ENCODE results near the gene TCIRG1. TPM values are rescaled to one million over a fixed set of nuclear protein-coding genes. Genes with fewer than 3 reads are reported as not detected.

The TCIRG1 gene
- total RNA-seq, 1 experiment from 2014 or later = 71.2 TPM

- DNase-seq (ENCODE audit: low read depth) = no peak
Measured at GRCh38 chr11:68004551-68005335, 34.1 kb upstream of the TCIRG1 start.

- DNase-seq (ENCODE audit: low read depth) = no peak
Measured at GRCh38 chr11:68006606-68007166, 32.1 kb upstream of the TCIRG1 start.

DNA sequence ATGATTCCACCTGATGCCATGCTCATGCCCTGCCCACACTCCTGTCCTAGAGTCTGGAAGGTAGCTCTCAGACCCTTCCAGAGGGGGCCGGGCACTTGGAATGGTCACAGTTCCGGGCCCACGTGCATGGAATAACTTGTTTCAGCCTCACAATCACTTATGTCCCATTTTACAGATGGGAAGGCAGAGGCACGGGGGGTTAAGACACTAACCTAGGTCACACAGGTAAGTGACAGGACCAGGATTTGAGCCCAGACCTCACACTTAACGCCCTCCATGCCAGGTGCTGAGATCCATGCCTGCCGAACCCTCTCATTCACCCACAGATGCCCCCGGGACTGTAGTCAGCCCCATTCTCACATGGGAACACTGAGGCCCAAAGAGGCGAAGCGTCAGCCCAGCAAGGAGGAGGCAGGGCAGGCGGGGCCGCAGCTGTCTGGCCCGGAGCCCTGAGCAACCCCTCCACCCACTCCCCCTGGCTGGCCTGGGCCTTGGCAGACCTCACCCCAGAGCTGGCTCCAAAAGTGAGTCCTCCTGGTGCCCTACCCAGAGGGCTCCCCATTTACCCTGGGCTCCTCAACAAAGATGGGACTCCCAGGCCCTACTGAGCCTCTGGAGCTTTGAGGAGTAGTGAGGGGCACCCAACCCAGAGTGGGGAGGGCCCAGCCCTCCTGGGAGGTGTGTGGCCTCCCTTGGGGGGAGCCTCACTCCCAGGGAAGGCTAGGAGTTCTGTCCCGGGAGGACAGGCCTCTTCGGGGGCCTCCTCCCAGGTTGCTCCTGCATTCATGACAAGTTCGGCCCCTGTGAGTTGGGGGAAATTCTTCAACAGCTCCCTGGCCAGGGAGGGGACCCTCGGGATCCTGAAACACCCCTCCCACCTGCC, 31.1 kb upstream of the TCIRG1 start:
- no peak for DNase-seq (ENCODE audit: low read depth)

DNA sequence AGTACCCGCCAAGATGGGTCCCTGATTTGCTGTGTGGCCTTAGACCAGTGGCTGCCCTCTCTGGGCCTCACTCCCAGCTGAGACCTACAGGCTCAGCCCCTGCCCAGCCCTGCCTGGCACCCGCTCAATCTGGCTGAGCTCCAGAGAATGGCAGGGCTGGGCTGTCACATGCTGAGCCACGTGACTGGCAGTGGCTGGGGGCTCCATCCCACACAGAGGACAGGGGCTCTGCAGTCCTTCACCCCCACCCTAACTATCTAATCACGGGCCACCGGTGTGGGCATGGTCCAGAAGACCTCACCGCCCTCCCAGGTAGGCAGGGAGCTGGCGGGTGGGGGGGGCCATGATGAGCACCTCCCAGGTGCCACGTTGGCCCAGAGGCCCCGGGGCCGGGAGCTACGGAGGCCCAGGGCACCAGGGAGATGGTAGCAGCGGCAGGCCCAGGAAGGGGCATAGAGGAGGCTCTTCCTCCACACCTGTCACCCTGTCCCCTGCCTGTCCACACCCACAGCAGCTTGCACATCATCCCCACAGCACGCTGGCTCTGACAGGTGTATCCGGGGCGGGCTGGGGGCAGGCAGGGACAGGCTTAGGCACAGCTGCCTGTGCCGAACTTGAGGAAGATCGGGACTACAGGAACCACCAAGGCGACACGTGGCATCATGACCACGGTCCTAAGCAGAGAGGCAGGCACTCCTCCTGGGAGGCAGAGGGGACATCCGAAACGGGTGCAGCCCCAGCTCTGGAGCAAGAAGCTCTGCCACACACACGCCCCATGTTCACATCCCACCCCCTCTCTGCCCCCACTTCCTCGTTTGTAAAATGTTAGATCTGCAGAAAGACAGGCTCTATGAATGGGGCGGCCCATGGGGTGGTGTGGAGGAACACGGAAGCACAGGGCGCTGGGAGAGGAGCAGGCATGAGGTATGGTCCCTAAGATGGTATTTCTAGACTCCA, 30.2 kb upstream of the TCIRG1 start:
- DNase-seq (ENCODE audit: low read depth) = no peak

GRCh38 chr11:68009391-68010089, 29.3 kb upstream of the TCIRG1 start:
- DNase-seq (ENCODE audit: low read depth) = peak; percentile 63

DNA sequence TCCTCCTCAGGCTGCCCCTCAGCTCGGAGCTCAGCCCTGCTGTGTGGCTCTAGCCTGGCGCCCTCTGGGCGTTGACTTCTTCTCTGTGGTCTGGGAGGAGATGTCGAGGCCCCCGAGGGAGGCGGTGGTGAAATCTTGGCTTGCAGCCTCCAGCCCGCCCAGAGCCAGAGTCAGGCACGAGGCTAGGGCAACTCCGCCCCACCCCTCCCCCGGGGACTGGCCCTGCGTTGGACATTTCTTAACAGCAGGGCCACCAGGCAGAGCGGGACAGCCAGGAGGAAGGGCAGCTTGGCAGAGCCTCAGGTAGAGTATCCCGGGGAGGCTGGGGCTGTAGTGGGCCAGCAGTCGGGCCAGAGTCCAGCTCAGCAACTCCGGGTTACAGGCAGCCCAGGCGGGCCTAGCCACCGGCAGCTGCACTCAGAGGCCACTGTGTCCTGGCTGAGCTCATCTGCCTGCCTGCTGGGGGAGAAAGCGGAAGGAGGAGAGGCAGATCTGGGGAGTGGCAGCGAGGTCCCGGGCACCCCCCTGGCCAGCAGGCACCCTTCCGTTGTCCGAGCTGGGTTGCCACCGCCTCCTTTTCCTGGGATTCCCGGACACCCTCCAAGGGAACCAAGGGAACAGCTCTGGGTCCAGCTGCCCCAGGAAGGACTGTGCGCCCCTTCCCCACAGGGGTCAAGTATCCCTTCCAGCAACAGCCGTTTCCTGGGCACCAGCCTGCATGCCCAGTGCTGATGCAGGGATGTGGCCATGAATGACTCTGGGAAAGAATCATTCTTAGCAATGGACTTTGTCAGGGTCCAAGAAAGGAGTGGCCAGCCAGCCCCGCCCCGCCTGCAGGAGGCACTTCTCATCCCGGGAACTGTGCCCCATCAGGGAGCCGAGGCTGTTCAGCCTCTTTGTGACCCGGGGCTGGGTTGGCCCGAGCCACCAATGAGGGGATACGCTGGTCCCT, 28.5 kb upstream of the TCIRG1 start, which contains the start of gene ALDH3B1:
TSS of gene ALDH3B1 (plus strand) at position 238 of the 952 bp plus-strand sequence. CDS start 4,971 bp downstream, outside the sequence.
- peak; percentile 95 for DNase-seq (ENCODE audit: low read depth)

DNA sequence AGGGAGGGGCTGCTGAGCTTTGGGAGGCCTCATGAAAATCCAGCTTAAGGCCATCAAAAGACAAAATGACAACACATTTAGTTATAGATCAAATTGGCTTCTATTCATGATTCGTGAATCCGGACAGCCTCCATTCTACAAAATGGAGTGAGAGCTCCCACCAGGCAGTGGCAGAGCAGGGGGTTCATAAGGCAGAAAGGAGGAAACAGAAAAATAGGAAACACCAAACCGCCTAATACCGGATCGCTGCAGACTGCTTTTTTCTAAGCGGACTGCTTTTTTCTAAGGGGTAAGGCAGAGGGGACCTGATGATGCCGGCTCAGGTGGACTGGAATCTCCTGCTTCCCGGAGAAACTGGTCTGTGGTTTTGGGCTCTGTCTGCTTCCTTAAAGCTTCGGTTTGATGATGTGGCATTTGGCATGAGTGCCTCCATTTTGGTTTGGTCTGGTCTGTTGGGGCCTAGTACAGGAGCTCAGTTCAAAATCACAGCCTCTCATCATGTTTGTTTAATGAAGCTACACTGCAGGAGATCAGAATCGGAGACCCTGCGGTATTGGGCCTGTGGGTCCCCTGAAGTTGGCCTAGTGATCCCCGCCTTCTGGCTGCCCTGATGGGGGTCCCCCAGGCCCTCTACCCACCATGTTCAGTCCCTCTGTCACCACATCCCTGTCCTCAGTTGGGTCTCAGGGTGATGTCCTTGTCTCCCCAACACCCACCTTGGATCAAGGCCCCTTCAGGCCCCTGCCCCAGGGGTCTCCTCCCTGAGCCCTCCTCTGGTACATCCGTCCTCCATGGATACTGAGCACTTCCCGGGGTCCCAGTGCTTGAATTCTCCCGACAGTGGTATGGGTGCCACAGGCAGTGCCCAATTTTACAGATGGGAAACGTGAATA, 27.5 kb upstream of the TCIRG1 start:
- no peak for DNase-seq (ENCODE audit: low read depth)

GRCh38 chr11:68012044-68012842, 26.6 kb upstream of the TCIRG1 start:
- no peak for DNase-seq (ENCODE audit: low read depth)

- peak; percentile 99 for DNase-seq (ENCODE audit: low read depth)
Measured at GRCh38 chr11:68012843-68013610, 25.8 kb upstream of the TCIRG1 start.

GRCh38 chr11:68013611-68014156, 25.1 kb upstream of the TCIRG1 start:
- no peak for DNase-seq (ENCODE audit: low read depth)

- DNase-seq (ENCODE audit: low read depth) = peak; percentile 95
Measured at GRCh38 chr11:68014157-68014946, 24.5 kb upstream of the TCIRG1 start.

- DNase-seq (ENCODE audit: low read depth) = no peak
Measured at GRCh38 chr11:68014947-68015447, 23.8 kb upstream of the TCIRG1 start.

- DNase-seq (ENCODE audit: low read depth) = no peak
Measured at GRCh38 chr11:68015467-68015866, 23.4 kb upstream of the TCIRG1 start.

- no peak for DNase-seq (ENCODE audit: low read depth)
Measured at GRCh38 chr11:68016161-68016903, 22.5 kb upstream of the TCIRG1 start.

Data from LHCN-M2 (cell line).